ENCODE data around the gene TAS2R60. TPM values are rescaled to one million over a fixed set of nuclear protein-coding genes. Genes with fewer than 3 reads are reported as not detected.

TAS2R60 gene
- polyA plus RNA-seq, 3 donors: 0.35 TPM; not detected in 2

DNA sequence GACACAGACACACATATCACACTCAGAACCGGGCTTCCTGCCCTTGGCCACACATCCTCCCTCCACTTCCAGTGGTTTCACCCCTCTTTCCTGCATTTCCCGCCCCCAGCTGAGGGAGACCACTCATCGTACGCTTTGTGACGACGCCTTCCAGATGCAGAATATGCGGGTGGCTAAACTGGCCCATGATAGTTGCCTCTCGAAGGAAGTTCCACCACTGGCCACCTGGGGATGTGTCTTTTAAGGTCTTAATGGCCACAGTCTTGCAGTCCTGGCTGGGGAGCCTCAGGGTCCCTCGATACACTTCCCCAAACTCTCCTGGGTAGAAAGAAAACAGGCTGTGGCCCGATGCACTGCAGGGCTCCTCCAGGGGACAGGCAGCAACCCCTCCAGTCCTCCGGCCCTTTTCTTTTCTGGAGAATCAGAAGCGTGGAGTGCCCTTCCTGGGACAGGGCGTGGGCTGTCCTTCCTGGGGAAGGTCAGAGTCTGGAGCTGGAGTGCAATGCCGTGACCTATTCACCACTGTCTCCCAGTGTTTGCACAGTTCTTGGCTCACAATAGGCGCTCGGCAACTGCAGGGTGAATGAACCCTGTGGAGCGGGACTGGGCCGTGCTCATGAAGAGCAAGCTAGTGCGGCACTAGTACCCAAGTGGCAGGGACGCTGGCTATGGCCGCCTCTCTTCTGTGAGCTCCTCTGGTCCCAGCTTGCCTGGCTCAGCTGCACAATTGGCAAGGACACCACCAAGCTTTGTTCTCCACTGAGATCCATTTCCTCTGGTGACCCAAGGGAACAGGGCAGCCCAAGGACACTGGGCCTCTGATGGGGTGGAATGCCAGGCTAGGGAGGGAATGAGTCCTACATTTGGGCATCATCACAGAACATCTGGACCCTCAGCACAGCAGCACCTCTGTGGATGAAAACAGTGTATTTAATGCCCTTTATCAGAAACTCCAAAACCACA is 47.8 kb upstream of the TAS2R60 start:
- H3K36me3 Mint-ChIP-seq: peaks cover 31 to 35% of the 10 kb centered on the region in 2 donors
- Histone ChIP-seq H3K27ac (ENCODE audit: low read depth in 1 of 2, low read length in 2 of 2) (no peak overlapping the region), H3K79me2 (ENCODE audit: insufficient read depth, low read length) (peaks cover 4% of the 10 kb centered on the region), H3K9ac (ENCODE audit: insufficient read depth, low read length, poor library complexity, severe bottlenecking) (no peak overlapping the region), H4K20me1 (ENCODE audit: insufficient read depth, low read length) (peaks cover 48% of the 10 kb centered on the region), H3K4me2 (replicated peaks; ENCODE audit: extremely low read depth, low read length, poor library complexity, severe bottlenecking) (no peak overlapping the region), H3K4me3 (replicated peaks in 1 of 3; ENCODE audit: low read depth in 2 of 3, low read length in 3 of 3) (no peak overlapping the region), H3K27me3 (ENCODE audit: control insufficient read depth in 2 of 2, insufficient read depth in 2 of 2, low read length in 2 of 2) (no peaks in the 10 kb centered on the region), H3K36me3 (replicated peaks in 1 of 2; ENCODE audit: control insufficient read depth in 1 of 2, insufficient read depth in 2 of 2, low read length in 2 of 2) (peaks cover 19 to 28% of the 10 kb centered on the region in 2 donors), H3K9me3 (replicated peaks in 1 of 2; ENCODE audit: control insufficient read depth in 1 of 2, insufficient read depth in 1 of 2, low read length in 2 of 2) (no peaks in the 10 kb centered on the region), H3K4me1 (ENCODE audit: control insufficient read depth in 1 of 2, insufficient read depth in 2 of 2, low read length in 2 of 2) (peaks cover 9 to 36% of the 10 kb centered on the region in 2 donors), H2AFZ (ENCODE audit: insufficient read depth, low read depth, low read length, poor library complexity, severe bottlenecking) (no peak overlapping the region)
- H3K4me3 Mint-ChIP-seq: peak overlapping the region; percentile 5 to 22
- H3K27me3 Mint-ChIP-seq (ENCODE audit: low read depth in 3 of 3): no peaks in the 10 kb centered on the region
- TF ChIP-seq, protein P1, sequence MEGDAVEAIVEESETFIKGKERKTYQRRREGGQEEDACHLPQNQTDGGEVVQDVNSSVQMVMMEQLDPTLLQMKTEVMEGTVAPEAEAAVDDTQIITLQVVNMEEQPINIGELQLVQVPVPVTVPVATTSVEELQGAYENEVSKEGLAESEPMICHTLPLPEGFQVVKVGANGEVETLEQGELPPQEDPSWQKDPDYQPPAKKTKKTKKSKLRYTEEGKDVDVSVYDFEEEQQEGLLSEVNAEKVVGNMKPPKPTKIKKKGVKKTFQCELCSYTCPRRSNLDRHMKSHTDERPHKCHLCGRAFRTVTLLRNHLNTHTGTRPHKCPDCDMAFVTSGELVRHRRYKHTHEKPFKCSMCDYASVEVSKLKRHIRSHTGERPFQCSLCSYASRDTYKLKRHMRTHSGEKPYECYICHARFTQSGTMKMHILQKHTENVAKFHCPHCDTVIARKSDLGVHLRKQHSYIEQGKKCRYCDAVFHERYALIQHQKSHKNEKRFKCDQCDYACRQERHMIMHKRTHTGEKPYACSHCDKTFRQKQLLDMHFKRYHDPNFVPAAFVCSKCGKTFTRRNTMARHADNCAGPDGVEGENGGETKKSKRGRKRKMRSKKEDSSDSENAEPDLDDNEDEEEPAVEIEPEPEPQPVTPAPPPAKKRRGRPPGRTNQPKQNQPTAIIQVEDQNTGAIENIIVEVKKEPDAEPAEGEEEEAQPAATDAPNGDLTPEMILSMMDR (IDR thresholded peaks at IDR 0.05): peak; percentile 71
- H3K9me3 Mint-ChIP-seq: no peaks in the 10 kb centered on the region
- intact Hi-C loops (cut with micrococcal nuclease): no loop called here
- peaks cover 41% of the 10 kb centered on the region for H3K4me1 Mint-ChIP-seq
- H3K27ac Mint-ChIP-seq: peak overlapping the region in 5 of 7 donors; percentile 16 to 68 (median 51)
- WGBS (ENCODE audit: insufficient coverage): 42% methylated on average over 20 of the region's 21 CpGs
- DNase-seq: peak; percentile 48 to 54 (median 53)

GRCh38 chr7:143396182-143396581 is 47.1 kb upstream of the TAS2R60 start:
- Histone ChIP-seq H4K20me1 (ENCODE audit: insufficient read depth, low read length) (peaks cover 41% of the 10 kb centered on the region), H3K27ac (ENCODE audit: low read depth in 1 of 2, low read length in 2 of 2) (no peak overlapping the region), H3K79me2 (ENCODE audit: insufficient read depth, low read length) (no peaks in the 10 kb centered on the region), H3K36me3 (replicated peaks in 1 of 2; ENCODE audit: control insufficient read depth in 1 of 2, insufficient read depth in 2 of 2, low read length in 2 of 2) (peaks cover 12 to 21% of the 10 kb centered on the region in 2 donors), H3K27me3 (ENCODE audit: control insufficient read depth in 2 of 2, insufficient read depth in 2 of 2, low read length in 2 of 2) (no peaks in the 10 kb centered on the region), H3K9ac (ENCODE audit: insufficient read depth, low read length, poor library complexity, severe bottlenecking) (no peak overlapping the region), H3K4me3 (replicated peaks in 1 of 3; ENCODE audit: low read depth in 2 of 3, low read length in 3 of 3) (no peak overlapping the region), H3K4me2 (replicated peaks; ENCODE audit: extremely low read depth, low read length, poor library complexity, severe bottlenecking) (no peak overlapping the region), H2AFZ (ENCODE audit: insufficient read depth, low read depth, low read length, poor library complexity, severe bottlenecking) (no peak overlapping the region), H3K9me3 (replicated peaks in 1 of 2; ENCODE audit: control insufficient read depth in 1 of 2, insufficient read depth in 1 of 2, low read length in 2 of 2) (no peaks in the 10 kb centered on the region), H3K4me1 (ENCODE audit: control insufficient read depth in 1 of 2, insufficient read depth in 2 of 2, low read length in 2 of 2) (peaks cover 9 to 32% of the 10 kb centered on the region in 2 donors)
- H3K9me3 Mint-ChIP-seq: no peaks in the 10 kb centered on the region
- no peak overlapping the region for H3K4me3 Mint-ChIP-seq
- peaks cover 37% of the 10 kb centered on the region for H3K4me1 Mint-ChIP-seq
- H3K27ac Mint-ChIP-seq: no peak overlapping the region
- DNase-seq: no peak
- intact Hi-C loops (cut with micrococcal nuclease): no loop called here
- H3K27me3 Mint-ChIP-seq (ENCODE audit: low read depth in 3 of 3): no peaks in the 10 kb centered on the region
- H3K36me3 Mint-ChIP-seq: peaks cover 32 to 36% of the 10 kb centered on the region in 2 donors
- 50% methylated on average over 2 of the region's 7 CpGs for WGBS (ENCODE audit: insufficient coverage)
- TF ChIP-seq, protein P1 (IDR thresholded peaks at IDR 0.05): no peak

Measured in CD14-positive monocyte (primary cell).